Measurements from ENCODE around the gene PADI1.

Gene PADI1

DNA sequence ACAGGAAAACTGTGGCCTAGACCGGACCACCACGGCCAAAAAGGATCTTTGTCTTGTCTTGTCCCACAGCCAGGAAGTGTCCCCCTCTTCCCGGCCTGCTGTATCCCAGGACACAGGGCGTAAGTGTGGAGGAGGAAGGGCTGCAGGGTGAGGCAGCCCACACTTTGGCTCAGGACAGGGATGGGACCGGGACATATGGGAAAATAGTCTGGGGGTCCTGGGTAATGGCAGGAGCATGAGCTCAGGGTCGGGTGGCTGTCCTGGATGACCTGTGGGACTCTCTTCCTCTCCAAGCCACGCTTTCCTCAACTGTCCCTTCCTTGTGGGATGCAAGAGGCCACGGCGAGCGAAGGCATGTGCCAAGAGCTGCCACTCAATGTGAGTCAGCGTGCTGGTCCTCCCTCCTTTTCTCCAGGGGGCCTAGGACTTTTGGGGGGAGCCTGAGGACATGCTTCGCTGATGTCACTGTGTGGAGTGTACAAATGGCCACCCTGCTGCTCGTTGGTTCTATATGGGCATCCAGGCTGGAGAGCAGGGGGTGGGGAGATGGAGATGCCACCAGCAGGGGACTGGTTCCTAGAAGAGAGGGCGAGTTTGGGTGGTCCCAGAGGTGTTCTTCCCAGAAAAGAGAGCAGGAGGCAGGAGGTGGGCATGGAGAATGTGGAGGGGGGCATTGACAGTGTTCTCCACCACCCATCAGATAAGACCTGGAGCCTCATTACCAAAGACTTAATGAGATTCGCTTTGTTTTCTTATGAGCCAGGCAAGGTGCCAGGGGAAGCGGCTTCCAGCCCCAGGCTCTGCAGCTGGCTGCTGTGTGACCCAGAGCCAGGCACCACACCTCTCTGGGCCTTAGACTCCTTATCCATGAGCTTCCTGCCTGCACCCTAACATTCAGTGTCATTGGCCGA, 11.5 kb upstream of the PADI1 start:
- TF ChIP-seq, protein P1, sequence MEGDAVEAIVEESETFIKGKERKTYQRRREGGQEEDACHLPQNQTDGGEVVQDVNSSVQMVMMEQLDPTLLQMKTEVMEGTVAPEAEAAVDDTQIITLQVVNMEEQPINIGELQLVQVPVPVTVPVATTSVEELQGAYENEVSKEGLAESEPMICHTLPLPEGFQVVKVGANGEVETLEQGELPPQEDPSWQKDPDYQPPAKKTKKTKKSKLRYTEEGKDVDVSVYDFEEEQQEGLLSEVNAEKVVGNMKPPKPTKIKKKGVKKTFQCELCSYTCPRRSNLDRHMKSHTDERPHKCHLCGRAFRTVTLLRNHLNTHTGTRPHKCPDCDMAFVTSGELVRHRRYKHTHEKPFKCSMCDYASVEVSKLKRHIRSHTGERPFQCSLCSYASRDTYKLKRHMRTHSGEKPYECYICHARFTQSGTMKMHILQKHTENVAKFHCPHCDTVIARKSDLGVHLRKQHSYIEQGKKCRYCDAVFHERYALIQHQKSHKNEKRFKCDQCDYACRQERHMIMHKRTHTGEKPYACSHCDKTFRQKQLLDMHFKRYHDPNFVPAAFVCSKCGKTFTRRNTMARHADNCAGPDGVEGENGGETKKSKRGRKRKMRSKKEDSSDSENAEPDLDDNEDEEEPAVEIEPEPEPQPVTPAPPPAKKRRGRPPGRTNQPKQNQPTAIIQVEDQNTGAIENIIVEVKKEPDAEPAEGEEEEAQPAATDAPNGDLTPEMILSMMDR (IDR thresholded peaks at IDR 0.05; ENCODE audit: insufficient read depth, low read length, poor library complexity, severe bottlenecking), result no peak

DNA sequence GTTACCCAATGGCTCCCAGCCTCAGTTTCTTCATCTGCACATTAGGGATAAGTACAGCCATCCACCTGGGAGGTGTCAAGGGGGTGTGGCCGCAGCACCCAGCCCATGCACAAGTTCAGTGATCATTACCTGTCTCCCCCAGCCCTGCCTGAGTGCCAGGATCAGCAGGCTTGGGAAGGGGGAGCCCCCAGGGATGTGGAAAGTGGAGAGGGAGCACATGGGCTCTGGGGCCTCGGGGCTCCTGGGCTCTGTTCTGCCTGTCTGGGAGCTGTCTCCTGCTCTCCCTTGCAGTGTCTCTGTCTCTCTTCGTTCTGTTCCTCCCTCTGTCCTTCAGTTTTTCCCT, 10.8 kb upstream of the PADI1 start:
- no peaks in the 10 kb centered on the region; the same call in 1 of the 2 replicates for H3K27me3 ChIP-seq (replicated peaks; ENCODE audit: control insufficient read depth, insufficient read depth, low read length)
- TF ChIP-seq, protein P1 (IDR thresholded peaks at IDR 0.05; ENCODE audit: insufficient read depth, low read length, poor library complexity, severe bottlenecking), result no peak
- DNase-seq (ENCODE audit: extremely low read depth, insufficient read length), result no peak
- no peak overlapping the region for H3K4me3 ChIP-seq (replicated peaks; ENCODE audit: low read depth, low read length)
- H3K36me3 ChIP-seq (ENCODE audit: control insufficient read depth, insufficient read depth, low read length), result no peaks in the 10 kb centered on the region

More for the DNA sequence above, 11.5 kb upstream of the PADI1 start:
- no peak for DNase-seq (ENCODE audit: extremely low read depth, insufficient read length)
- Histone ChIP-seq H3K27me3 (replicated peaks; ENCODE audit: control insufficient read depth, insufficient read depth, low read length) (no peaks in the 10 kb centered on the region; the same call in 1 of the 2 replicates), H3K4me3 (replicated peaks; ENCODE audit: low read depth, low read length) (no peak overlapping the region), H3K36me3 (ENCODE audit: control insufficient read depth, insufficient read depth, low read length) (no peaks in the 10 kb centered on the region)

DNA sequence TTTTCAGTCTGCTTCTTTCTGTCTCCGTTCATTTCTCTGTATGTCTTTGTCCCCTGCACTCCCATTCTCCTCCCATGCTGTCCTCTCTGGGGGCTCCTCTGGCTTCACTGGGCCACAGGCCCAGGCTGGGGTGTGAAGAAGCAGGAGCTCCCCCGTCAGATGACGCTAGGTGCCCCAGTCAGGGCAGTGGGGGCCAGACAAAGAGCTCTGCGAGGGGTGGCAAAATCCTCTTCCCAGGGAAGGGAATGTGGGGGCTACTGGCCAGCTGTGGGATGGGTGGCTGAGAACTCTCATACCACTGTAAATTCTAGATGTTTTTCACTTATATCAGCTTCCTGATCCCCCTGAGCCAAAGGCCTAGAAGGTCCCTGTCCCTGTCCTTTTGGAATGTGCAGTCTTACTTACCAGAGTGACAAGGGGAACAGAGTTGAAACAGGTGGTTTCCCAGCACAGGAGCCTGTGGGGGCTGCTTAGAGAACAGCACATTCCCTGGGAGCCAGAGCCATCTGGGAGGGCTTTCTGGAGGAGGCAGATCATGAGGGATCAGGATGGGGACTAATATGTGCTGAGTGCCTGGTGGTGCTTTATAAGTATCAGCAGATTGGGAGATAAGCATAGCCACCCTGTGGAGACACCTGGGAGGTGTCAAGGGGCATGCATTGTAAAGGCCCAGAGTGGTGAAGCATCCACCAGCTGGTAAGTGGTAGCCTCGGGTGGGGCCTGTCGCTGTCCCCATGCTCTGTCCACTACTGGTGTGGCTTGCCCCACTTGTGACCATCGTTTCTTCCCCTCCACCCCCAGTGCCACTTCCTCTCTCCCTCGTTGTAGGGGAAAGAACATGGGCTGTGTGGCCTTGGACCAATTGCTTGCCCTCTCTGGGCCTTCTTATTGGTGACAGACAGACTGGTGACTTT, 10.1 kb upstream of the PADI1 start:
- H3K36me3 ChIP-seq (ENCODE audit: control insufficient read depth, insufficient read depth, low read length), result no peaks in the 10 kb centered on the region
- TF ChIP-seq, protein P1 (IDR thresholded peaks at IDR 0.05; ENCODE audit: insufficient read depth, low read length, poor library complexity, severe bottlenecking), result no peak
- no peak overlapping the region for H3K4me3 ChIP-seq (replicated peaks; ENCODE audit: low read depth, low read length)
- H3K27me3 ChIP-seq (replicated peaks; ENCODE audit: control insufficient read depth, insufficient read depth, low read length), result no peaks in the 10 kb centered on the region; the same call in 1 of the 2 replicates
- DNase-seq (ENCODE audit: extremely low read depth, insufficient read length), result no peak

GRCh38 chr1:17195731-17196130, 9.2 kb upstream of the PADI1 start:
- no peaks in the 10 kb centered on the region; the same call in 1 of the 2 replicates for H3K27me3 ChIP-seq (replicated peaks; ENCODE audit: control insufficient read depth, insufficient read depth, low read length)
- DNase-seq (ENCODE audit: extremely low read depth, insufficient read length), result no peak
- TF ChIP-seq, protein P1 (IDR thresholded peaks at IDR 0.05; ENCODE audit: insufficient read depth, low read length, poor library complexity, severe bottlenecking), result no peak
- no peaks in the 10 kb centered on the region for H3K36me3 ChIP-seq (ENCODE audit: control insufficient read depth, insufficient read depth, low read length)
- H3K4me3 ChIP-seq (replicated peaks; ENCODE audit: low read depth, low read length), result no peak overlapping the region

DNA sequence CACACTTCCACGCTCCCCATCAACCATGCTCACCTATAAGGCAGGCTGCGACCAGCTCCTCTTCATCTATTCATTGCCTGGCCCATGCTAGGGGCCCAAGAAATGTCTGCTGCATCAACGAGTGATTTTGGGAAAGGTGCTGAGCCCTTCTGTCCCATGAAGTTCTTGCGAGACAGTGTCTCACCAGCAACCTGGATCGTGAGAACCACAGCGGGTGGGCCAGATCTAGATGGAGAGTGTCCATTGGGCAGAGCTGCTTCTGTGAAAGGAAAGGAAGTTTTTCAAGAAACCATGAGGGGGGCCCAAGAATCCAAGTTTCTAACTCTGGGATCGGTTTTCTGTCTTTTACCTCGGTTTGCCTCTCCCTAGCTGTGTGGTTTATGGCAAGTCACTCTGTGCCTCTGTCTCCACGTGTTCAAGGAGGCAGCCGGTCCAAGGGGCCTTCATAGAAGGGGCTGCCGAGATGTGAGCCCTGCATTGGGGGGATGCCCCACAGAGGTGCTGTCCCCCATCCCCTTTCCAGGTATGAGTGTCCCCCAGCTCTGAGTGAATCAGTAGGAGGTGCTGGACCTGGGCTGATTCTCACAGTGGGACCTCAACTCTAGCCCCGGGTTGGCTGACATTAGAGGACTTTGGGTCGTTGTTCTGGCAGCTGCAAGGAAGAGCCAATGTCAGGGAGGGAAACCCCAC, 8.3 kb upstream of the PADI1 start:
- TF ChIP-seq, protein P1 (IDR thresholded peaks at IDR 0.05; ENCODE audit: insufficient read depth, low read length, poor library complexity, severe bottlenecking), result no peak
- no peaks in the 10 kb centered on the region; the same call in 1 of the 2 replicates for H3K27me3 ChIP-seq (replicated peaks; ENCODE audit: control insufficient read depth, insufficient read depth, low read length)
- no peaks in the 10 kb centered on the region for H3K36me3 ChIP-seq (ENCODE audit: control insufficient read depth, insufficient read depth, low read length)
- DNase-seq (ENCODE audit: extremely low read depth, insufficient read length), result no peak
- no peak overlapping the region for H3K4me3 ChIP-seq (replicated peaks; ENCODE audit: low read depth, low read length)
